Thymus (tissue), 11 donors: ENCODE measurements around the gene LUC7L. TPM values are rescaled to one million over a fixed set of nuclear protein-coding genes. Genes with fewer than 3 reads are reported as not detected.
"Not testable (repeated sequence)": the region's sequence is repeated elsewhere in the genome, so short reads cannot be mapped to it uniquely, and the experiment has no call there.

Source experiments
- DNase-seq, 9 donors: peaks; one replicate each; pipeline ENCODE4 v3.0.0-alpha.2; 2013; ENCODE audit warnings: low spot score in 9 of 9, low read depth in 6 of 9, missing footprints in 1 of 9
- H3K27ac ChIP-seq, 2 donors: one replicate each; pipeline ENCODE4 v1.5.1; 2013; ENCODE audit warnings: control low read depth in 1 of 2, low read depth in 1 of 2, low read length in 1 of 2, mild to moderate bottlenecking in 1 of 2, moderate library complexity in 1 of 2
- H3K27me3 ChIP-seq, 2 donors: one replicate each; pipeline ENCODE4 v1.5.1; 2013; ENCODE audit warnings: low read length in 1 of 2; ENCODE audit not compliant: control insufficient read depth in 2 of 2, insufficient read depth in 1 of 2
- H3K36me3 ChIP-seq, 2 donors: one replicate each; pipeline ENCODE4 v1.5.1; 2013; ENCODE audit warnings: low read length in 1 of 2, mild to moderate bottlenecking in 1 of 2, moderate library complexity in 1 of 2; ENCODE audit not compliant: control insufficient read depth in 2 of 2, insufficient read depth in 2 of 2
- H3K4me1 ChIP-seq, 2 donors: one replicate each; pipeline ENCODE4 v1.5.1; 2013; ENCODE audit warnings: low read length in 2 of 2; ENCODE audit not compliant: control insufficient read depth in 2 of 2, insufficient read depth in 2 of 2
- H3K4me3 ChIP-seq, 2 donors: one replicate each; pipeline ENCODE4 v1.5.1; 2013; ENCODE audit warnings: low read length in 2 of 2, control low read depth in 1 of 2, mild to moderate bottlenecking in 1 of 2
- H3K9me3 ChIP-seq, 2 donors: one replicate each; pipeline ENCODE4 v1.5.1; 2013; ENCODE audit warnings: low read length in 1 of 2, mild to moderate bottlenecking in 1 of 2; ENCODE audit not compliant: control insufficient read depth in 2 of 2, insufficient read depth in 1 of 2
- WGBS: extraction: QIAGEN DNeasy Blood & Tissue Kit; methylation state at CpG from one replicate; pipeline ENCODE4 v1.1.7; 2013; 5-methylcytosine and 5-hydroxymethylcytosine counted together
- polyA plus RNA-seq: library from polyadenylated mRNA; stranded (reverse); fragments of 200-250 nt; gene quantifications from one replicate; pipeline ENCODE4 v1.2.3, GENCODE V29; 2013
- total RNA-seq: library from RNA; stranded (reverse); fragments of 120-200 nt; gene quantifications from one replicate; pipeline ENCODE4 v1.2.4, GENCODE V29; 2013
- donor health status: healthy.

LUC7L gene
- total and polyA plus RNA-seq, 2 donors, result 64.7 to 458 TPM

DNA sequence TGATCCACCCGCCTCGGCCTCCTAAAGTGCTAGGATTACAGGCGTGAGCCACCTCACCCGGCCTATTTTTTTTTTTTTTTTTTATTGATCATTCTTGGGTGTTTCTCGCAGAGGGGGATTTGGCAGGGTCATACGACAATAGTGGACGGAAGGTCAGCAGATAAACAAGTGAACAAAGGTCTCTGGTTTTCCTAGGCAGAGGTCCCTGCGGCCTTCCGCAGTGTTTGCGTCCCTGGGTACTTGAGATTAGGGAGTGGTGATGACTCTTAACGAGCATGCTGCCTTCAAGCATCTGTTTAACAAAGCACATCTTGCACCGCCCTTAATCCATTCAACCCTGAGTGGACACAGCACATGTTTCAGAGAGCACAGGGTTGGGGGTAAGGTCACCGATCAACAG is 28.8 kb upstream of the LUC7L start:
- H3K27me3 ChIP-seq, H3K4me3 ChIP-seq, DNase-seq, H3K9me3 ChIP-seq, H3K27ac ChIP-seq, H3K4me1 ChIP-seq: not testable (repeated sequence)
- WGBS, result 97% methylated on average over 10 of the region's 13 CpGs
- peaks cover 34 to 52% of the 10 kb centered on the region in 2 donors for H3K36me3 ChIP-seq

DNA sequence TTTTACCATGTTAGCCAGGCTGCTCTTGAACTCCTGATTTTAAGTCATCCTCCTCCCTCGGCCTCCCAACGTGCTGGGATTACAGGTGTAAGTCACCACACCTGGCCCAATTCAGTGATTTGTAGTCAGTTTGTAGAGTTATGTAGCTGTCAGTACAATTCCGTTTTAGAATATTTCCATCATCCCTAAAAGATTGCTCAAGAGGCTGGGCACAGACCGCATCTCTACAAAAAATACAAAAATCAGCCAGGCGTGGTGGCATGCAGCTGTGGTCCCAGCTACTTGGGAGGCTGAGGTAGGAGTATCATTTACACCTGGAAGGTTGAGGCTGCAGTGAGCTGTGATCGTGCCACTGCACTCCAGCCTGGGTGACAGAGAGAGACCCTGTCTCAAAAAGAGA is 25.9 kb upstream of the LUC7L start:
- Histone ChIP-seq H3K4me3 (no peak overlapping the region), H3K9me3 (no peaks in the 10 kb centered on the region), H3K27ac (no peak overlapping the region), H3K36me3 (peaks cover 20 to 35% of the 10 kb centered on the region in 2 donors), H3K4me1 (peaks cover 0 to 18% of the 10 kb centered on the region in 2 donors), H3K27me3 (no peaks in the 10 kb centered on the region)
- 98% methylated on average over 6 of the region's 6 CpGs for WGBS
- no peak for DNase-seq

DNA sequence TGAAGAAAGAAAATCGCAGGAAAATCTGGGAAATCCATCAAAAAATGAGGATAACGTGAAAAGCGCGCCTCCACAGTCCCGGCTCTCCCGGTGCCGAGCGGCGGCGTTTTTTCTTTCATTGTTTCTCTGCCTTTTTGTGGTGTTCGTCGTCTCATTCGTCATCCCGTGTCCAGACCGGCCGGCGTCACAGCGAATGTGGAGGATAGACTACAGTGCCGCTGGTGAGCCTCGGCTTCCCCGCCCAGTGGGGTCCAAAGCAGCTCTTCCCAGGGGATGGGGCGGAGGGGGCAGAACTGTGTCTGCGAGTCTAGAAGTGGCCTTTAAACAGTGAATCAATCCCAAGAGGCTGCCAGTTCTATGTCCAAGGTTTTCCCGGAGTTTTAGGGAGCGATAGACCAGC is 25.2 kb upstream of the LUC7L start:
- WGBS, result 96% methylated on average over 25 of the region's 25 CpGs
- no peak for DNase-seq
- H3K4me1 ChIP-seq, result peaks cover 0 to 18% of the 10 kb centered on the region in 2 donors
- no peaks in the 10 kb centered on the region for H3K9me3 ChIP-seq
- peaks cover 13 to 31% of the 10 kb centered on the region in 2 donors for H3K36me3 ChIP-seq
- H3K27ac ChIP-seq, result no peak overlapping the region
- no peaks in the 10 kb centered on the region for H3K27me3 ChIP-seq
- no peak overlapping the region for H3K4me3 ChIP-seq

DNA sequence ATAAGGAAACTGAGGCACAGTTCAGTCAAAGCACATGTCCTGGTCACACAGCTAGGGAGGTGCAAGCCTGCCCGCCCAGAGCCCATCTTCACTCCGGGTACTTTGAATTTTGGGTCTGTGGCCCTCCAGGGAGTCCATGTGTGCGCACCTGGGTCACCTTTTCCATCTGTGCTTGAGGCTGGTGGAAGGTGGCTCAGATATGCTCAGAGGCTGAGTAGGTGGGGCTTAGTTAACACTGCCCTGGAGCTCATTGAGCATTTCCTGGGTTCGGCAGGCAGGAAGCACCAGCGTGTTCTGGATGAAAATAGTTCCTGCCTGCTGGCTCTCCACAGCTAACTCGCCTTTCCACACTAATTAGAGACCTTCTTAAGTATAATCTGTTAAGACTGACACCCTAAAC is 24.6 kb upstream of the LUC7L start:
- peak in 1 of 9 donors; percentile 21 for DNase-seq
- Histone ChIP-seq H3K4me1 (peaks cover 0 to 18% of the 10 kb centered on the region in 2 donors), H3K4me3 (no peak overlapping the region), H3K36me3 (peaks cover 12 to 27% of the 10 kb centered on the region in 2 donors), H3K27me3 (no peaks in the 10 kb centered on the region), H3K9me3 (no peaks in the 10 kb centered on the region), H3K27ac (no peak overlapping the region)
- WGBS, result 82% methylated on average over 6 of the region's 6 CpGs

DNA sequence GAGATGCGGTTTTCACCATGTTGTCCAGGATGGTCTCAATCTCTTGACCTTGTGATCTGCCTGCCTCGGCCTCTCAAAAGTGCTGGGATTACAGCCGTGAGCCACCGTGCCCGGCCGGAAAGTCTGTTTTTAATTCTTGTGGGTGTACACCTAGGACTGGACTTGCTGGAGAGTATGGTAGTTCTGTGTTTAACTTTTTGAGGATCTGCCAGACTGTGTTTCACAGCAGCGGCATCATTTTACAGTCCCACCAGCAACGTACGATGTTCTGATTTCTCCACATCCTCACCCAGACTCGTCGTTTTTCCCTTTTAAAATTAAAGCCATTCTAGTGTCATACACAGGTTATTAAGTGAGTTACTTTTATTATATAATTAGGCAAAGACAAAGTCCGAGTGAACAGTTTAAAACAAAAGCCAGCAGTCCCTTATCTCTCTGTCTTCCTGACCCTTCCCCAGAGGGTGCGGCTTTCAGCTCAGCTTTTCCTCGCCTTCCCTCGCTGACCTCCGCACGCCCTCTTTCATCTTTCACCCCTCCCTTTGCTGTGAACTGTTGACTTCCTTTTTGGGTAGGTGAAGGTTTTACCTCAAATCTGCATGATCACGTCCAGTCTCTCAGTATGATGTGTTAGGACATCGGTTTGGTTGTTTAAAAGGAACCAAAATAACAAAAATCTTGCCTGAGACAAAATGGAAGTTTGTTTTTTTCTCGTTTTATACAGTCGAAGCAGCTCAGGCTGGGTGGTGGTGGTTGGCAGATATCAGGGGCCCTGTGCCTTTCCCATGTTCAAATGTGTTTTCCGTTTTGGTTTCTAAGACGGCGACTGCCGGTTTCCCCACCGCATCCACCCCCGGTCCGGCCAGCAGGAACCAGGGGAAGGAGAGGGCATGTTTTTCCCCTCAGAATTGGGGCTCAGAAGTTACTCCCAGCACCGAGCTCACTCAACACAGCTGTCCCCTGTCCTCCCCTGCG is 23.4 kb upstream of the LUC7L start:
- peaks cover 12 to 27% of the 10 kb centered on the region in 2 donors for H3K36me3 ChIP-seq
- no peak overlapping the region for H3K4me3 ChIP-seq
- DNase-seq, result peak in 6 of 9 donors; percentile 14 to 48 (median 20)
- H3K27ac ChIP-seq, result peak overlapping the region; percentile 1 to 59
- no peaks in the 10 kb centered on the region for H3K9me3 ChIP-seq
- H3K27me3 ChIP-seq, result no peaks in the 10 kb centered on the region
- peaks cover 0 to 18% of the 10 kb centered on the region in 2 donors for H3K4me1 ChIP-seq
- 53% methylated on average over 30 of the region's 30 CpGs for WGBS

DNA sequence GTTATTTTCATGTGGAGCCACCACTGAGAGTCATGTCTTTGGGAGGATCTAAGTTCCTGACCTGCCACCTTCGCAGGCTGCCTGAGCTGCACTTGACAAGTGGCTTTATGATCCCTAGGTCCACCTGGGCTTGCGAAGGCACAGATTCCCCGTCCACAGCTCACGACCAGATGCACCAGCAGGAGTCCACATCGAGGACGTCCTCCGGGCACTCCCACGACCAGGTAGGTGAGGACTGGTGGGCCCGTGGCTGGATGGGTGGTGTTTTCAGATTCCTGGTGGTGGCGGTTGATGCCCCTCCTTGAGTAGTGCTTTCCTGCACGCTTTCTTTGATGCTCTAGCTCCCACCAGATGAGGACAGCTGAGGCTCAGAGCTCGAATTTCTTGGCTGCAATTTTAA is 20.2 kb upstream of the LUC7L start:
- Histone ChIP-seq H3K27ac (no peak overlapping the region), H3K4me3 (no peak overlapping the region), H3K27me3 (no peaks in the 10 kb centered on the region), H3K9me3 (no peaks in the 10 kb centered on the region), H3K4me1 (peaks cover 0 to 18% of the 10 kb centered on the region in 2 donors), H3K36me3 (peaks cover 8 to 9% of the 10 kb centered on the region in 2 donors)
- 92% methylated on average over 12 of the region's 12 CpGs for WGBS
- DNase-seq, result no peak

DNA sequence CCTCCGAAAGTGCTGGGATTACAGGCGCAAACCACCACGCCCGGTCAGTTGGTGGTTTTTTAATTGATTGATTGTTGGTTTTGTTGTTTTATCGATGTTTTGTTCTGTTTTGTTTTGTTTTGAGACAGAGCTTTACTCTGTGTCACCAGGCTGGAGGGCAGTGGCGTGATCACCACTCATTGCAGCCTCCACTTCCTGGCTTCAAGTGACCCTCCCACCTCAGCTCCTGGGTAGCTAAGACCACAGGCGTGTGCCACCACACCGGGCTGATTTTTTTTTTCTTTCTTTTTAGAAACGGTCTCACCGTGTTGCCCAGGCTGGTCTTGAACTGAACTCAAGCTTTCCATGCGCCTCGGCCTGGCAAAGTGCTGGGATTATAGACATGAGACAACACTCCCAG is 17.8 kb upstream of the LUC7L start:
- no peak overlapping the region for H3K4me3 ChIP-seq
- 98% methylated on average over 12 of the region's 12 CpGs for WGBS

DNA sequence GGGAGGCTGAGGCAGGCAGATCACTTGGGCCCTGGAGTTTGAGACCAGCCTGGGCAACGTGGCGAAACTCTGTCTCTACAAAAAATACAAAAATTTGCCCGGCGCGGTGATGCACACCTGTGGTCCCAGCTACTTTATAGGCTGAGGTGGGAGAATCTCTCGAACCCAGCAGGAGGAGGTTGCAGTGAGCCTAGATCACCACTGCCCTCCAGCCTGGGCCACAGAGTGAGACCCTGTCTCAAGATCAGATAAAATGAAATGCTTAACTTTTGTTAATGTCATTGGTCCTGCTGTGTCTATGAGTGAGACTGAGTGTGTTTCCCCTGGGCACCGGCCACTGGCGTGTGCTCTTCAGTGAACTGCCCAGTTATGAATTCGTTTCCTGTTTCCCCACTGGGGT is 15.9 kb upstream of the LUC7L start:
- H3K4me3 ChIP-seq, result no peak overlapping the region
- H3K9me3 ChIP-seq, result no peaks in the 10 kb centered on the region
- peaks cover 0 to 2% of the 10 kb centered on the region in 2 donors for H3K36me3 ChIP-seq
- H3K27me3 ChIP-seq, result no peaks in the 10 kb centered on the region
- DNase-seq, result no peak
- WGBS, result 97% methylated on average over 9 of the region's 9 CpGs
- no peaks in the 10 kb centered on the region for H3K4me1 ChIP-seq
- H3K27ac ChIP-seq, result no peak overlapping the region

More for the DNA sequence above, 17.8 kb upstream of the LUC7L start:
- H3K27ac ChIP-seq, result no peak overlapping the region
- peaks cover 0 to 7% of the 10 kb centered on the region in 2 donors for H3K36me3 ChIP-seq
- no peaks in the 10 kb centered on the region for H3K9me3 ChIP-seq
- DNase-seq, result no peak
- H3K27me3 ChIP-seq, result no peaks in the 10 kb centered on the region
- H3K4me1 ChIP-seq, result no peaks in the 10 kb centered on the region

DNA sequence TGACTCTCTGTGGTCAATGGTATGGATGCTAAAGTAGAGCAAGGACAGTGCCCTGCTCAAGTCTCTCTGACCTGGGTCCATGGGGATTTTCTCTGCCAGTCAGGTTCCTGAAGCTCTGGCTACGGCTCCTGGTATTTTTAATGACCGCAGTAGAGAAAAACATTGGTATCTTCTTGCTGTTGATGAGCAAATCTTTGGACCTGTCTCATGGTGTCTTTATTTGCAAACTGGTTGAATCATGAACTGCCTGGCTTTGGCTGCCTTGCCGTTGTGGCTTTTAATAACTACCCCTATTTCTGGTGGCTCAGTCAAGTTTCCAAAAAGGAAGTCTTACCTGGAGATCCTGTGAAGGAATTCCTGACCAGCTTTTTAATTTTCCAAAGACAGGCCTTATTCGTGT is 14.1 kb upstream of the LUC7L start:
- no peaks in the 10 kb centered on the region for H3K27me3 ChIP-seq
- H3K9me3 ChIP-seq, result no peaks in the 10 kb centered on the region
- 91% methylated on average over 4 of the region's 4 CpGs for WGBS
- H3K36me3 ChIP-seq, result no peaks in the 10 kb centered on the region
- H3K4me3 ChIP-seq, result no peak overlapping the region
- no peak overlapping the region for H3K27ac ChIP-seq
- H3K4me1 ChIP-seq, result no peaks in the 10 kb centered on the region
- DNase-seq, result no peak
